ENCODE measurements around the gene SRA1. TPM values are rescaled to one million over a fixed set of nuclear protein-coding genes. Genes with fewer than 3 reads are reported as not detected.

Gene SRA1
- total RNA-seq, 2 experiments from 2014 or later: 18.8 to 24.5 TPM

DNA sequence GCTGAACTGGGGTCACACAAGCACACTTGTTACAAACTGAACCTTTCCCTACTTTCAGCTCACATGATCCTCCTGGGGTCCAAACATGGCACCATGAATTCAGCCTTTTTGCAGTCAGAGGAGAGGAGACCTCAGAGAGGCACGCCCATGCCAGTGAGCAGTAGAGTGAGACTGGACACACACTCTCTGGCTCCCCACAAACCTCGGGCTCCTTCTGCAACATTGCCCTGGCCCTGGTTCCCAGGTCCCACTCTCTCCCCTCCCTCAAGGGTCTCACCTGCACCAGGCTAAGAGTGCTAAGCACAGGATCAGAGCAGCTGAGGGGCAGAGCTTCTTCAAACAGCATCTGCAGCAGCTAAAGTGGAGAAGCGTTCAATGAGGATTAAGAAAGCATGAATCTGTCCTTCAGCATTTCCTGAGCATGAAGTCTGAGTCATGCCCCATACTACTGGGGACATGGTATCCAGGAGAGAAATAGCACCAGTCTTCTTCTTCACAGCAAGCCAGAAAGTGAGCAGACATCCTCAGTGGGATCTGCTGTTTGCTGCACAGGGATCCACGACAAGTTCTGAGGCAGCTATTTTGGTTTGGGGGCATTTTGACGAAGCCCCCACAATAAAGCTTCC, 34.6 kb upstream of the SRA1 start:
- Histone ChIP-seq H3K79me2 (ENCODE audit: insufficient read depth, low read depth, low read length) (no peaks in the 10 kb centered on the region), H2AFZ (ENCODE audit: low read length) (no peak overlapping the region), H3K4me3 (ENCODE audit: low read depth, low read length, poor library complexity, severe bottlenecking) (no peak overlapping the region), H3K9me3 (ENCODE audit: low read length) (no peaks in the 10 kb centered on the region; the same call in 1 of the 2 replicates), H3K27ac (ENCODE audit: low read depth, low read length, poor library complexity, severe bottlenecking) (no peak overlapping the region), H3K4me2 (ENCODE audit: low read length) (no peak overlapping the region), H3K4me1 (ENCODE audit: insufficient read depth, low read length, poor library complexity, severe bottlenecking) (no peaks in the 10 kb centered on the region), H3K36me3 (ENCODE audit: insufficient read depth, low read length) (no peaks in the 10 kb centered on the region), H4K20me1 (ENCODE audit: insufficient read depth, low read length) (no peaks in the 10 kb centered on the region), H3K9me2 (ENCODE audit: insufficient read depth, low read length) (no peaks in the 10 kb centered on the region)
- CTCF ChIA-PET (ENCODE audit: unreplicated experiment): no interaction called here
- intact Hi-C loops (cut with micrococcal nuclease; ENCODE audit: unreplicated experiment): no loop called here
- no peak for DNase-seq (ENCODE audit: low spot score)
- POLR2A ChIA-PET: no interaction called here
- TF ChIP-seq CTCF (conservative IDR thresholded peaks at IDR 0.05; ENCODE audit: low read length) (no peak), EZH2phosphoT487 (IDR thresholded peaks at IDR 0.05; ENCODE audit: borderline replicate concordance, low read depth, low read length) (no peak)
- BruUV-seq (replicated peaks): no TSS peak

DNA sequence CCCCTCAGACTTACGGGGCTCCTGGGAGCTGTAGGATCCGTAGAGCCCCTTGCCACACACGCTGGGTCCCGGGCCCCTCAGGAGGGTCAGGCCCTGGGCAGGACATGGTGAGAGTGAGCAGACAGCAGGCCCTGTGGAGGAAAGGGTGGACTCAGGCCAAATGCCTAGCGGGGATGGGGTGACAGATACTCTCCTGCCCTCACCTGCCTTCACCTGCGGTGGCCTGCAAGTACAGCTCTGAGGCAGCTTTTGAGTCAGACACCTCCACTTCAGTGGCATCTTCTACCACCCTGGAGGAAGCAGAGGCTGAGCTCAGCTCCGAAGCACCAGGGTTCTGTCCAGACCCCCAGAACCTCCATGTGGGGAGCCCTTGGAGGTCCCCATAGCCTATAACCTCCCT, 33.6 kb upstream of the SRA1 start:
- Histone ChIP-seq H3K4me2 (ENCODE audit: low read length) (no peak overlapping the region), H3K27ac (ENCODE audit: low read depth, low read length, poor library complexity, severe bottlenecking) (no peak overlapping the region), H3K9me3 (ENCODE audit: low read length) (no peaks in the 10 kb centered on the region; the same call in 1 of the 2 replicates), H3K9me2 (ENCODE audit: insufficient read depth, low read length) (no peaks in the 10 kb centered on the region), H3K79me2 (ENCODE audit: insufficient read depth, low read depth, low read length) (no peaks in the 10 kb centered on the region), H3K36me3 (ENCODE audit: insufficient read depth, low read length) (no peaks in the 10 kb centered on the region), H2AFZ (ENCODE audit: low read length) (no peak overlapping the region), H4K20me1 (ENCODE audit: insufficient read depth, low read length) (no peaks in the 10 kb centered on the region), H3K4me1 (ENCODE audit: insufficient read depth, low read length, poor library complexity, severe bottlenecking) (no peaks in the 10 kb centered on the region), H3K4me3 (ENCODE audit: low read depth, low read length, poor library complexity, severe bottlenecking) (no peak overlapping the region)
- intact Hi-C loops (cut with micrococcal nuclease; ENCODE audit: unreplicated experiment): no loop called here
- no TSS peak for BruUV-seq (replicated peaks)
- TF ChIP-seq EZH2phosphoT487 (IDR thresholded peaks at IDR 0.05; ENCODE audit: borderline replicate concordance, low read depth, low read length): no peak
- no peak for TF ChIP-seq CTCF (conservative IDR thresholded peaks at IDR 0.05; ENCODE audit: low read length)
- no peak for DNase-seq (ENCODE audit: low spot score)
- ChIA-PET CTCF (ENCODE audit: unreplicated experiment) (interaction anchor here (1.1 kb wide), 1 partner anchor 202 kb away, joined by 3 read pairs; no protein-coding TSS in a partner anchor), POLR2A (no interaction called here)

- Histone ChIP-seq H3K4me2 (ENCODE audit: low read length) (no peak overlapping the region), H3K9me3 (ENCODE audit: low read length) (no peaks in the 10 kb centered on the region; the same call in 1 of the 2 replicates), H2AFZ (ENCODE audit: low read length) (no peak overlapping the region), H3K27ac (ENCODE audit: low read depth, low read length, poor library complexity, severe bottlenecking) (no peak overlapping the region), H3K4me1 (ENCODE audit: insufficient read depth, low read length, poor library complexity, severe bottlenecking) (no peaks in the 10 kb centered on the region), H3K4me3 (ENCODE audit: low read depth, low read length, poor library complexity, severe bottlenecking) (no peak overlapping the region), H4K20me1 (ENCODE audit: insufficient read depth, low read length) (no peaks in the 10 kb centered on the region), H3K36me3 (ENCODE audit: insufficient read depth, low read length) (no peaks in the 10 kb centered on the region), H3K79me2 (ENCODE audit: insufficient read depth, low read depth, low read length) (no peaks in the 10 kb centered on the region), H3K9me2 (ENCODE audit: insufficient read depth, low read length) (no peaks in the 10 kb centered on the region)
- no peak for TF ChIP-seq EZH2phosphoT487 (IDR thresholded peaks at IDR 0.05; ENCODE audit: borderline replicate concordance, low read depth, low read length)
- no peak for TF ChIP-seq CTCF (conservative IDR thresholded peaks at IDR 0.05; ENCODE audit: low read length)
- ChIA-PET CTCF (ENCODE audit: unreplicated experiment) (interaction anchor here (0.7 kb wide), 1 partner anchor 476 kb away, joined by 3 read pairs; no protein-coding TSS in a partner anchor), POLR2A (interaction anchor here (1.5 kb wide), 1 partner anchor 11 kb away, joined by 5 read pairs; no protein-coding TSS in a partner anchor)
- BruUV-seq (replicated peaks): no TSS peak
- intact Hi-C loops (cut with micrococcal nuclease; ENCODE audit: unreplicated experiment): no loop called here
- no peak for DNase-seq (ENCODE audit: low spot score)
Observed at GRCh38 chr5:140588311-140589070, 31.2 kb upstream of the SRA1 start.
